IMR-90 (cell line): ENCODE measurements around the gene LYPD6B. TPM values are rescaled to one million over a fixed set of nuclear protein-coding genes. Genes with fewer than 3 reads are reported as not detected.

Experiments used
- ATAC-seq: fragments of 200-7000 bp; cut with Tn5 transposase; 2 replicates; pipeline ENCODE4 v1.9.1; 2020; ENCODE audit warnings: low read depth, mild to moderate bottlenecking, moderate library complexity
- BruUV-seq: library from RNA; stranded (reverse); fragments of 400-500 nt; replicated peaks from 2 replicates; lab custom pipeline; 2021; lab: Mats Ljungman, UMichigan
- CTCF ChIA-PET: fragments of 300-600 bp; formaldehyde crosslinking; extraction: SDS; loops from one replicate; lab custom pipeline; 2021; ENCODE audit warnings: antibody characterized with exemption; lab: Yijun Ruan, JAX
- POLR2A ChIA-PET: fragments of 300-600 bp; sonication (Branson Sonifier 250); formaldehyde crosslinking; loops from one replicate; lab custom pipeline; 2022; ENCODE audit warnings: antibody characterized with exemption; ENCODE audit not compliant: unreplicated experiment; lab: Charles Lee
- DNase-seq: peaks from one replicate; pipeline ENCODE4 v3.0.0; 2013
- H2AFZ ChIP-seq: replicated peaks from 2 replicates; pipeline ENCODE3; 2013; ENCODE audit warnings: low read length, mild to moderate bottlenecking; ENCODE audit not compliant: poor library complexity
- H2AK5ac ChIP-seq: 2 replicates; pipeline ENCODE4 v1.6.1; 2013; ENCODE audit warnings: low read depth, low read length, inconsistent platforms
- H2AK9ac ChIP-seq: replicated peaks from 2 replicates; pipeline ENCODE3; 2013; ENCODE audit warnings: mild to moderate bottlenecking, low read depth, low read length, moderate library complexity; ENCODE audit not compliant: poor library complexity
- H2BK120ac ChIP-seq: 2 replicates; pipeline ENCODE4 v1.6.1; 2013; ENCODE audit warnings: low read depth, low read length, inconsistent platforms
- H2BK15ac ChIP-seq: 3 replicates; pipeline ENCODE4 v1.6.1; 2013; ENCODE audit warnings: low read depth, low read length, inconsistent platforms
- H2BK20ac ChIP-seq: 2 replicates; pipeline ENCODE4 v1.6.1; 2013; ENCODE audit warnings: low read depth, mild to moderate bottlenecking, inconsistent platforms, low read length, moderate library complexity
- H2BK5ac ChIP-seq: 2 replicates; pipeline ENCODE4 v1.6.1; 2013; ENCODE audit warnings: mild to moderate bottlenecking, low read depth, low read length, inconsistent platforms; ENCODE audit not compliant: poor library complexity, severe bottlenecking
- H3K14ac ChIP-seq: replicated peaks from 2 replicates; pipeline ENCODE4 v1.6.1; 2013; ENCODE audit warnings: low read depth, low read length, inconsistent platforms
- H3K18ac ChIP-seq: 2 replicates; pipeline ENCODE4 v1.6.1; 2013; ENCODE audit warnings: low read depth, low read length, control low read depth
- H3K23ac ChIP-seq: 2 replicates; pipeline ENCODE4 v1.6.1; 2013; ENCODE audit warnings: low read depth, low read length, inconsistent platforms
- H3K27ac ChIP-seq: 2 replicates; pipeline ENCODE4 v1.5.1; 2013; ENCODE audit warnings: mild to moderate bottlenecking, control low read depth, low read length; ENCODE audit not compliant: insufficient read depth
- H3K27me3 ChIP-seq: 2 replicates; pipeline ENCODE4 v1.6.1; 2013; ENCODE audit warnings: low read length; ENCODE audit not compliant: control insufficient read depth, insufficient read depth
- H3K36me3 ChIP-seq: 2 replicates; pipeline ENCODE4 v1.6.1; 2013; ENCODE audit warnings: low read length, mixed read lengths; ENCODE audit not compliant: control insufficient read depth, insufficient read depth
- H3K4ac ChIP-seq: 2 replicates; pipeline ENCODE4 v1.6.1; 2013; ENCODE audit warnings: low read depth, low read length, inconsistent platforms
- H3K4me1 ChIP-seq: 2 replicates; pipeline ENCODE4 v1.6.1; 2013; ENCODE audit warnings: low read length, mixed read lengths; ENCODE audit not compliant: control insufficient read depth, insufficient read depth
- H3K4me2 ChIP-seq: 2 replicates; pipeline ENCODE4 v1.6.1; 2013; ENCODE audit warnings: low read depth, mild to moderate bottlenecking, control low read depth, low read length, moderate library complexity
- H3K4me3 ChIP-seq: 2 replicates; pipeline ENCODE4 v1.5.1; 2013; ENCODE audit warnings: low read depth, mild to moderate bottlenecking, control low read depth, low read length, moderate library complexity; ENCODE audit not compliant: insufficient read depth
- H3K56ac ChIP-seq: 2 replicates; pipeline ENCODE4 v1.6.1; 2013; ENCODE audit warnings: low read length, inconsistent platforms; ENCODE audit not compliant: insufficient read depth; ENCODE audit errors: extremely low read depth
- H3K79me1 ChIP-seq, 2 experiments: 2 replicates each; pipeline ENCODE4 v1.6.1; 2013; ENCODE audit warnings: low read length in 2 of 2, inconsistent platforms in 1 of 2, low read depth in 1 of 2
- H3K9ac ChIP-seq: 2 replicates; pipeline ENCODE4 v1.6.1; 2013; ENCODE audit warnings: low read depth, low read length, control low read depth
- H3K9me1 ChIP-seq: 2 replicates; pipeline ENCODE4 v1.6.1; 2013; ENCODE audit warnings: low read length, inconsistent platforms; ENCODE audit not compliant: insufficient read depth
- H3K9me3 ChIP-seq: 2 replicates; pipeline ENCODE4 v1.6.1; 2013; ENCODE audit warnings: low read length; ENCODE audit not compliant: control insufficient read depth, insufficient read depth
- H4K20me1 ChIP-seq: 2 replicates; pipeline ENCODE4 v1.6.1; 2013; ENCODE audit warnings: low read length, inconsistent platforms; ENCODE audit not compliant: insufficient read depth
- H4K5ac ChIP-seq: 2 replicates; pipeline ENCODE4 v1.6.1; 2013; ENCODE audit warnings: mild to moderate bottlenecking, low read depth, low read length, control low read depth
- H4K8ac ChIP-seq, 2 experiments: 2 replicates each; pipeline ENCODE4 v1.6.1; 2013; ENCODE audit warnings: low read depth in 2 of 2, low read length in 2 of 2, control low read depth in 1 of 2, inconsistent platforms in 1 of 2
- H4K91ac ChIP-seq: 2 replicates; pipeline ENCODE4 v1.6.1; 2013; ENCODE audit warnings: low read depth, low read length, inconsistent platforms; ENCODE audit not compliant: insufficient read depth
- BHLHE40 ChIP-seq: fragments of 150-350 bp; IDR thresholded peaks from 2 replicates; pipeline ENCODE4 v1.6.1; 2016; ENCODE audit warnings: mild to moderate bottlenecking, low read depth, low read length
- CEBPB ChIP-seq: IDR thresholded peaks from 2 replicates; pipeline ENCODE4 v1.6.1; 2012; ENCODE audit warnings: low read depth, low read length, improper control_type of control experiment
- CHD1 ChIP-seq: IDR thresholded peaks from 2 replicates; pipeline ENCODE4 v1.6.1; 2012; ENCODE audit warnings: low read depth, low read length, improper control_type of control experiment
- CTCF ChIP-seq: conservative IDR thresholded peaks from 2 replicates; pipeline ENCODE4 v1.5.1; 2012; ENCODE audit warnings: mild to moderate bottlenecking, low read depth, low read length, improper control_type of control experiment
- ELK1 ChIP-seq: fragments of 150-350 bp; IDR thresholded peaks from 2 replicates; pipeline ENCODE4 v1.6.1; 2016; ENCODE audit warnings: low read depth, mild to moderate bottlenecking, low read length, moderate library complexity, borderline replicate concordance
- FOS ChIP-seq: fragments of 150-350 bp; IDR thresholded peaks from 2 replicates; pipeline ENCODE4 v1.6.1; 2016; ENCODE audit warnings: low read depth, low read length
- MAFK ChIP-seq: IDR thresholded peaks from 2 replicates; pipeline ENCODE4 v1.6.1; 2012; ENCODE audit warnings: low read depth, low read length, improper control_type of control experiment
- MAZ ChIP-seq: IDR thresholded peaks from 2 replicates; pipeline ENCODE4 v1.6.1; 2012; ENCODE audit warnings: low read depth, mild to moderate bottlenecking, low read length, improper control_type of control experiment, moderate library complexity, borderline replicate concordance
- MXI1 ChIP-seq: IDR thresholded peaks from 2 replicates; pipeline ENCODE4 v1.6.1; 2012; ENCODE audit warnings: low read depth, mild to moderate bottlenecking, low read length, moderate library complexity, borderline replicate concordance
- NFE2L2 ChIP-seq: fragments of 150-350 bp; IDR thresholded peaks from 2 replicates; pipeline ENCODE4 v1.6.1; 2016; ENCODE audit warnings: low read depth, mild to moderate bottlenecking, low read length
- POLR2A ChIP-seq: IDR thresholded peaks from 2 replicates; pipeline ENCODE4 v1.6.1; 2012; ENCODE audit warnings: mild to moderate bottlenecking, low read depth, low read length
- RAD21 ChIP-seq: IDR thresholded peaks from 2 replicates; pipeline ENCODE4 v1.6.1; 2012; ENCODE audit warnings: low read length, improper control_type of control experiment
- RCOR1 ChIP-seq: IDR thresholded peaks from 2 replicates; pipeline ENCODE4 v1.6.1; 2012; ENCODE audit warnings: mild to moderate bottlenecking, low read length, improper control_type of control experiment; ENCODE audit not compliant: insufficient replicate concordance
- RFX5 ChIP-seq: IDR thresholded peaks from 2 replicates; pipeline ENCODE4 v1.8.0; 2012; ENCODE audit warnings: low read depth, mild to moderate bottlenecking, low read length, moderate library complexity
- SMC3 ChIP-seq: fragments of 150-350 bp; IDR thresholded peaks from 2 replicates; pipeline ENCODE4 v1.6.1; 2016; ENCODE audit warnings: low read depth, mild to moderate bottlenecking, antibody characterized with exemption, low read length, moderate library complexity
- USF2 ChIP-seq: fragments of 150-350 bp; IDR thresholded peaks from 2 replicates; pipeline ENCODE4 v1.6.1; 2017; ENCODE audit warnings: mild to moderate bottlenecking, antibody characterized with exemption, low read length, low read depth
- WGBS, 2 experiments: methylation state at CpG; one replicate each; pipeline versions ENCODE4 v1.1.5 to v1.1.7; 2013; ENCODE audit warnings: missing lambda C conversion rate in 2 of 2; ENCODE audit not compliant: insufficient read length in 1 of 2; ENCODE audit errors: extremely low coverage in 2 of 2; 5-methylcytosine and 5-hydroxymethylcytosine counted together
- dilution Hi-C: fragments of 300-500 bp; cut with HindIII; formaldehyde crosslinking; loops from one replicate; pipeline ENCODE4 v1.14.3; 2018; ENCODE audit warnings: low sequenced_read_pairs; ENCODE audit not compliant: unreplicated experiment
- in situ Hi-C: fragments of 300-500 bp; cut with MboI; formaldehyde crosslinking; loops from 3 replicates; pipeline ENCODE4 v1.14.3; 2019; ENCODE audit warnings: low sequenced_read_pairs, inconsistent platforms, mixed read lengths
- intact Hi-C: fragments of 100-400 bp; cut with micrococcal nuclease; formaldehyde crosslinking; loops from 2 replicates; pipeline ENCODE4 v1.10.0; 2022
- polyA plus RNA-seq, 3 experiments: library from polyadenylated mRNA; depleted of rRNA; stranded (reverse); fragments of >200 nt; gene quantifications; 2 replicates each; pipeline ENCODE4 v1.2.3, GENCODE V29; 2012; ENCODE audit warnings: low replicate concordance in 1 of 3
- total RNA-seq: library from RNA; depleted of rRNA; stranded (reverse); fragments of >200 nt; gene quantifications from 2 replicates; pipeline ENCODE4 v1.2.3, GENCODE V29; 2012

LYPD6B gene
- total and polyA plus RNA-seq, 2 of the 4 experiments (the other 2 are of a cell fraction), result 0.05 TPM; not detected in 1

GRCh38 chr2:149019768-149020167, 18.7 kb upstream of the LYPD6B start:
- intact Hi-C loops (no loop called here), in situ Hi-C loops (loop anchor here (5.0 to 10.0 kb wide), 2 partner anchors 295 to 543 kb away; no protein-coding TSS in a partner anchor), dilution Hi-C loops (no loop called here)
- no peak overlapping the region for H3K56ac ChIP-seq
- H3K23ac ChIP-seq, result no peak overlapping the region
- no peak overlapping the region for H2BK5ac ChIP-seq
- no peak overlapping the region for H4K91ac ChIP-seq
- H3K27me3 ChIP-seq, result peaks cover 2% of the 10 kb centered on the region; the same call in 1 of the 2 replicates
- ChIA-PET CTCF (interaction anchor here (1.0 to 5.3 kb wide), 2 partner anchors 249 to 542 kb away, joined by 3 to 49 read pairs; no protein-coding TSS in a partner anchor), POLR2A (no interaction called here)
- H3K9me3 ChIP-seq, result no peaks in the 10 kb centered on the region
- H2BK120ac ChIP-seq, result no peak overlapping the region
- no peak overlapping the region for H2BK20ac ChIP-seq
- no peak overlapping the region for H4K5ac ChIP-seq
- no peaks in the 10 kb centered on the region for H3K79me1 ChIP-seq
- H2BK15ac ChIP-seq, result no peak overlapping the region
- no peak overlapping the region for H3K9ac ChIP-seq
- no peaks in the 10 kb centered on the region for H4K20me1 ChIP-seq
- H2AK5ac ChIP-seq, result no peak overlapping the region
- no peaks in the 10 kb centered on the region for H3K4me1 ChIP-seq
- no peak overlapping the region for H3K18ac ChIP-seq
- no peak overlapping the region for H4K8ac ChIP-seq
- no peak overlapping the region for H2AK9ac ChIP-seq
- DNase-seq (no peak), ATAC-seq (no peak)
- BruUV-seq, result no TSS peak
- H3K27ac ChIP-seq, result no peak overlapping the region
- no peak overlapping the region for H3K4me2 ChIP-seq
- H3K36me3 ChIP-seq, result no peaks in the 10 kb centered on the region
- no peak overlapping the region for H3K14ac ChIP-seq
- H3K4ac ChIP-seq, result no peak overlapping the region
- TF ChIP-seq SMC3, result no peak
- no peak for TF ChIP-seq RCOR1
- TF ChIP-seq ELK1, result no peak
- TF ChIP-seq CEBPB, result no peak
- no peak for TF ChIP-seq MXI1
- no peak for TF ChIP-seq RFX5
- TF ChIP-seq FOS, result no peak
- no peak for TF ChIP-seq MAZ
- TF ChIP-seq CHD1, result no peak
- no peak for TF ChIP-seq USF2
- TF ChIP-seq POLR2A, result no peak
- TF ChIP-seq MAFK, result no peak
- no peak for TF ChIP-seq BHLHE40
- TF ChIP-seq RAD21, result no peak
- no peak for TF ChIP-seq CTCF
- no peak for TF ChIP-seq NFE2L2
- H3K4me3 ChIP-seq, result no peak overlapping the region
- WGBS, 2 experiments, result no CpG with 5 or more reads among the region's 2 CpGs
- no peaks in the 10 kb centered on the region for H3K9me1 ChIP-seq
- H2AFZ ChIP-seq, result no peak overlapping the region
